HG03571 (cell line): ENCODE results near the gene MYOM3.

Source experiments
- ATAC-seq: cut with Tn5 transposase; IDR thresholded peaks from one replicate; pipeline ENCODE4 v1.9.1; 2021; ENCODE audit not compliant: unreplicated experiment

Gene MYOM3

DNA sequence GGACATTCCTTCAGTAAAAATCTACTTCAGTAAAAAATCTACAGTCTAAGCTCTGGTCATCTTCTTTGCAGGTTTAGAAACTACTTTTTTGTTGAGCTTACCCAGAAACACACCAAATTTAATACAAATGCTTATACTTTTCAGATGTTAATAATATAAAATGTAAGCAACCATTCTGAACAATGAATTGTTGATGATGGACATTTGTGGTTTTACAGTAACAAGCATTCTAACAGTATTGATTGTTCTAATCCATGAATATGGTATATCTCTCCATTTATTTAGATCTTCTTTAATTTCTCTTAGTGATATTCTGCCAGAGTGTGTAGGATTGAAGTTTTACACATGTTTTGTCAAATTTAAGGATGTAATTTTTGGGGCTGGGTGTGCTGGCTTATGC, 104.9 kb downstream of the MYOM3 start:
- no peak for ATAC-seq
